ENCODE measurements around the gene BTBD18. TPM values are rescaled to one million over a fixed set of nuclear protein-coding genes. Genes with fewer than 3 reads are reported as not detected.

BTBD18 gene
- total and polyA plus RNA-seq, 2 of the 13 experiments (the other 11 are each of a cell fraction or from before 2014, with no cell fraction given), result not detected

GRCh38 chr11:57792870-57793269 lies 41.3 kb upstream of the BTBD18 start:
- no peak overlapping the region for H3K9ac ChIP-seq (ENCODE audit: insufficient read depth, low read depth, low read length)
- no peak for ATAC-seq
- no peak for DNase-seq (ENCODE audit: low spot score)
- peaks cover 59% of the 10 kb centered on the region for H3K4me1 ChIP-seq (ENCODE audit: insufficient read depth, low read length)
- H3K27me3 ChIP-seq (ENCODE audit: control insufficient read depth in 1 of 2, insufficient read depth in 2 of 2, low read length in 2 of 2), result no peaks in the 10 kb centered on the region
- H3K36me3 ChIP-seq (replicated peaks in 1 of 2; ENCODE audit: control insufficient read depth in 1 of 2, insufficient read depth in 2 of 2, low read length in 2 of 2), result peaks cover 15 to 57% of the 10 kb centered on the region in 2 experiments
- peaks cover 81% of the 10 kb centered on the region for H3K79me2 ChIP-seq (ENCODE audit: insufficient read depth, low read length)
- no peak overlapping the region for H3K27ac ChIP-seq (ENCODE audit: extremely low read length, insufficient read depth, low read length)
- no peak for TF ChIP-seq HOXA3 (CRISPR knock-in tag; IDR thresholded peaks at IDR 0.05)
- TF ChIP-seq SRSF1 (optimal IDR thresholded peaks at IDR 0.05; ENCODE audit: low read depth, low read length), result no peak
- no peak for TF ChIP-seq MIER2 (CRISPR knock-in tag; IDR thresholded peaks at IDR 0.05)
- TF ChIP-seq GMEB2 (CRISPR knock-in tag; IDR thresholded peaks at IDR 0.05; ENCODE audit: low read depth), result no peak
- TF ChIP-seq FOXO1 (CRISPR knock-in tag; IDR thresholded peaks at IDR 0.05), result no peak
- TF ChIP-seq DMTF1 (CRISPR knock-in tag; IDR thresholded peaks at IDR 0.05), result no peak
- no peak for FAIRE-seq
- H2AFZ ChIP-seq (ENCODE audit: low read length), result no peak overlapping the region
- no peaks in the 10 kb centered on the region for H3K9me3 ChIP-seq (ENCODE audit: low read length)
- in situ Hi-C loops (cut with HindIII; ENCODE audit: extremely low pct_ligation_motif_present, low pct_unique_long_range_greater_than_20kb), result no loop called here
- H3K4me2 ChIP-seq (ENCODE audit: low read depth, low read length), result no peak overlapping the region
- H4K20me1 ChIP-seq (ENCODE audit: insufficient read depth, low read length), result peaks cover 33% of the 10 kb centered on the region
- no peak overlapping the region for H3K4me3 ChIP-seq (replicated peaks in 1 of 3; ENCODE audit: insufficient read depth in 1 of 3, low read depth in 2 of 3, low read length in 3 of 3)
- no TSS peak for BruUV-seq (replicated peaks)
- ChIA-PET CTCF (ENCODE audit: low intra/inter-chr PET ratio, low total read pairs) (no interaction called here), POLR2A (interaction anchor here (0.6 to 1.2 kb wide), 2 partner anchors 14 to 83 kb away, joined by 3 read pairs; no protein-coding TSS in a partner anchor)
- intact Hi-C loops (cut with micrococcal nuclease; ENCODE audit: unreplicated experiment), result no loop called here

All from HepG2 (cell line).